Renal cortex interstitium (tissue), 15 donors: ENCODE measurements around the gene CHFR. TPM values are rescaled to one million over a fixed set of nuclear protein-coding genes. Genes with fewer than 3 reads are reported as not detected.
"Not testable (repeated sequence)": the region's sequence is repeated elsewhere in the genome, so short reads cannot be mapped to it uniquely, and the experiment has no call there.

Experiments used
- DNase-seq, 11 donors: peaks; one replicate each; pipeline ENCODE4 v3.0.0-alpha.2; 2013; ENCODE audit warnings: low read depth in 9 of 11, low spot score in 4 of 11; ENCODE audit errors: extremely low read depth in 1 of 11
- long read RNA-seq, 16 experiments: transcript quantifications; one replicate each; lab custom pipeline, GENCODE V29; 2026
- polyA plus RNA-seq, 3 donors: library from polyadenylated mRNA; unstranded; fragments of 120-200 nt; gene quantifications; one replicate each; pipeline ENCODE4 v1.2.1, GENCODE V29; 2013; ENCODE audit not compliant: insufficient read length in 3 of 3

The CHFR gene, protein sequence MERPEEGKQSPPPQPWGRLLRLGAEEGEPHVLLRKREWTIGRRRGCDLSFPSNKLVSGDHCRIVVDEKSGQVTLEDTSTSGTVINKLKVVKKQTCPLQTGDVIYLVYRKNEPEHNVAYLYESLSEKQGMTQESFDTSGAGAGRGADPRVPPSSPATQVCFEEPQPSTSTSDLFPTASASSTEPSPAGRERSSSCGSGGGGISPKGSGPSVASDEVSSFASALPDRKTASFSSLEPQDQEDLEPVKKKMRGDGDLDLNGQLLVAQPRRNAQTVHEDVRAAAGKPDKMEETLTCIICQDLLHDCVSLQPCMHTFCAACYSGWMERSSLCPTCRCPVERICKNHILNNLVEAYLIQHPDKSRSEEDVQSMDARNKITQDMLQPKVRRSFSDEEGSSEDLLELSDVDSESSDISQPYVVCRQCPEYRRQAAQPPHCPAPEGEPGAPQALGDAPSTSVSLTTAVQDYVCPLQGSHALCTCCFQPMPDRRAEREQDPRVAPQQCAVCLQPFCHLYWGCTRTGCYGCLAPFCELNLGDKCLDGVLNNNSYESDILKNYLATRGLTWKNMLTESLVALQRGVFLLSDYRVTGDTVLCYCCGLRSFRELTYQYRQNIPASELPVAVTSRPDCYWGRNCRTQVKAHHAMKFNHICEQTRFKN
- 10 to 100 TPM; 21.6 to 28.0 (median 22.7) TPM for polyA plus RNA-seq
- long read RNA-seq, donor 1, partial matches to known transcripts, result 0 of 1 reads
- long read RNA-seq, donor 1, other reads (novel, unspliced or antisense), result 0 of 1 reads
- long read RNA-seq, donor 2, partial matches to known transcripts, result 0 of 2 reads
- long read RNA-seq, donor 2, other reads (novel, unspliced or antisense), result 0 of 2 reads
- long read RNA-seq, donor 3, result 0 reads
- long read RNA-seq, donor 4, partial matches to known transcripts, result 0 of 2 reads
- long read RNA-seq, donor 4, other reads (novel, unspliced or antisense), result 0 of 2 reads
- long read RNA-seq, donor 5, result 0 reads
- long read RNA-seq, donor 6, partial matches to known transcripts, result 0 of 1 reads
- long read RNA-seq, donor 6, other reads (novel, unspliced or antisense), result 0 of 1 reads
- long read RNA-seq, donor 7, partial matches to known transcripts, result 0 of 2 reads
- long read RNA-seq, donor 7, other reads (novel, unspliced or antisense), result 0 of 2 reads
- long read RNA-seq, donor 8, partial matches to known transcripts, result 0 of 1 reads
- long read RNA-seq, donor 8, other reads (novel, unspliced or antisense), result 0 of 1 reads
- long read RNA-seq, donor 9, result 0 reads
- long read RNA-seq, donor 10, partial matches to known transcripts, result 0 of 1 reads
- long read RNA-seq, donor 10, other reads (novel, unspliced or antisense), result 0 of 1 reads
- long read RNA-seq, donor 11, partial matches to known transcripts, result 0 of 2 reads
- long read RNA-seq, donor 11, other reads (novel, unspliced or antisense), result 0 of 2 reads
- long read RNA-seq, donor 12, result 0 reads
- long read RNA-seq, donor 13, result 0 reads
- long read RNA-seq, donor 14, result 0 reads
- long read RNA-seq, donor 15, result 0 reads
- long read RNA-seq, donor 16, partial matches to known transcripts, result 0 of 3 reads
- long read RNA-seq, donor 16, other reads (novel, unspliced or antisense), result 0 of 3 reads

DNA sequence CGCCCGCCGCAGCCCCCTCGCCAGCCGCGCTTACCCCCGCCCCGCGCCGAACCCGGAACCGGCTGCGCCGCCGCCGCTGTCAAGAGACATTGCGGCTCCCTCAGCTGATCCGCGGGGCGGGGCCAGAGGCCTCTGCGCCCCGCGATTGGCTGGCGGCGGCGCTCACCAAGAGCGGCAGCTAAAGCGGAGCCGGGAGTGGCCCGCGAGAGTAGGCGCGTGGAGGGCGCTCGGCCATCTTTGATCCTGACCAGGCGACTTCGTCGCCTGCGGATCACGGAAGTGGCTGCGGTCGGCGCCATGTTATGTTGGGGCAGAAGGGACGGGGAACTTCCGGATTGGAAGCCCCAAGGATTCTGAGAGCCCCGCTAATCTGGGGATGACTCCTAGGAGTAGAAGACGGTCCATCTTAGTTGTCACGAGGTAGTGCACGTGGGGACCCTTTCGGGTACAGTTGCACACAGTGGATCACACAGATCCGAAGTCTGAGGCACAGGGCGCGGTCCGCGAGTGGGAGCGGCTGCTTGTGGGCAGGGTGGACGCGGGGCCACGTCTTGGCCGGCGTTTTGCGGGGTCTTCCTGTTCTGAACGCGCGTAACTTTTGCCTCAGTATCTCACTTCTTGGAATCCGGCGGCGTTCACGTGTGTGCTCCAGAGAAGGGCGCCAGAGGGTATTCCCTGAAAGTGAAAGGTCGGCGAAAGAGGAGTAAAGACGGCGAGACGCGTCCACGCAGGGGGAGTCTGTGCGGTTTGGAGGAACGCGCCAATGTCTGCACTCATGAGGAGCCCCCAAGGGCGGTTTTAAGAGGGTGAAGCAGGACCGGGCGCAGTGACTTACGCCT is at the start of gene CHFR:
Gene CHFR (minus strand): TSS at position 93 of the 839 bp plus-strand sequence. CDS start 277 bp downstream, outside the sequence.
- peak; percentile 80 to 97 (median 95) for DNase-seq

DNA sequence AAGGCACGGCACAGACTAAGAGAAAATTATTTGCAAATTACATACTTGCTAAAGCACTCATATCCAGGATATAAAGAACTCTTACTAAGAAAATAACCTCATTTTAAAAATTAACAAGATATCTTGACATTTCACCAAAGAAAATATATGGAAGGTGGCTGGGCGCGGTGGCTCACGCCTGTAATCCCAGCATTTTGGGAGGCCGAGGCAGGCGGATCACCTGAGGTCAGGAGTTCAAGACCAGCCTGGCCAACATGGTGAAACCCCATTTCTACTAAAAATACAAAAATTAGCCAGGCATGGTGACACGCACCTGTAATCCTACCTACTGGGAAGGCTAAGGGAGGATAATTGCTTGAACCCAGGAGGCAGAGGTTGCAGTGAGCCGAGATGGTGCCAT is 49.5 kb upstream of the CHFR start:
- not testable (repeated sequence) for DNase-seq

DNA sequence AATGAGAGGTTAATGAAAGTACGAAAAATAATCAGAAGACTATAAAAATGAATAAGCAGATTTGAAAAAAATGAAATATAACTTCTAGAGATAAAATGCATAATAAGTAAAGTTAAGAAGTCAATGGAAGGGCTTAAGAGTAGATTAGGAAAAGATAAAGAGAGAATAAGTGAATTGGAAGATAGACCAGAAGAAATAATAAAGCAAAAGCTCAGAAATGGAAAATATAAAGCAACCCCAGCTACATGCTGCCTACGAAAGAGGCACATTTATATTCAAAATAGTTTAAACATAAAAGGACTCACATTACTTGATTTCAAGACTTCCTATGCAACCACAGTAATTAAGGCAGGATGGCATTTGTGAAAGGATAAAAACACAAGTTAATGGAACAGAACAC is 48.8 kb upstream of the CHFR start:
- DNase-seq, result no peak

DNA sequence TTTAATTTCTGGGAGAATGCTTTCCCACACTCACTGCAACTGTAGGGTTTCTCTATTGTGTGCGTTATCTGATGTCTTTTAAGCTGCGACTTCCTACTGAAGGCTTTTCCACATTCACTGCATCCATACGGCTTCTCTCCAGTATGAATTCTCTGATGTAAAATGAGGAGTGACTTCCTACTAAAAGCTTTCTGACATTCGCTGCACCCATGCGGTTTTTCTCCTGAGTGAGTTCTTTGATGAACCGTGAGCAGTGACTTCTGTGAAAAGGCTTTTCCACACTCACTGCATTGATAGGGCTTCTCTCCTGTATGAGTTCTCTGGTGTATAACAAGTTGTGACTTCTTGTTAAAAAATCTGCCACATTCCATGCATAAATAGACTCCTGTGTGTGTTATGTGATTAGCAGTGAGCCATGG is 39.0 kb upstream of the CHFR start:
- no peak for DNase-seq

DNA sequence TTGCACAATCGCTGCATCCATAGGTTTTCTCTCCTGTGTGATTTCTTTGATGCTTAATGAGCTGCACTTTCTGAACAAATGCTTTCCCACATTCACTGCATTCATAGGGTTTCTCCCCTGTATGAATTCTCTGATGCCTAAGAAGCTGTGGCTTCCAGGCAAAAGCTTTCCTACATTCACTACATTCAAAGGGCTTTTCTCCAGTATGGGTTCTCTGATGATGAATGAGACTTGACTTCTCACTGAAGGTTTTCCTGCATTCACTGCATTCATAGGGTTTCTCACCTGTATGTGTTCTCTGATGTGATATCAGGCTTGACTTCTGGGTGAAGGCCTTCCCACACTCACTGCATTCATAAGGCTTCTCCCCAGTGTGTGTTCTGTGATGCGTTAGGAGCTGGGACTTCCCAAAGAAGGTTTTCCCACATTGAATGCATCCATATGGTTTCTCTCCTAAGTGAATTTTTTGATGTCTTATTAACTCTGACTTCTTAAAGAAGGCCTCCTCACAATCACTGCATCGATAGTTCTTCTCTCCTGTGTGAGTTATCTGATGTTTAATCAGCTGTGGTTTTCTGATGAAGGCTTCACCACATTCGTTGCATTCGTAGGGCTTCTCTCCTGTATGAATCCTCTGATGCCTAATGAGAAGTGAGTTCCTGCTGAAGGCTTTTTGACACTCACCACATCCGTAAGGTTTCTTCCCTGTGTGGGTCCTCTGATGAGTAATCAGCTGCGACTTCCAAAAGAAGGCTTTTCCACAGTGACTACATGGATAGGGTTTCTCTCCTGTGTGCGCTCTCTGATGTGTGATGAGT is 38.4 kb upstream of the CHFR start:
- DNase-seq, result no peak

DNA sequence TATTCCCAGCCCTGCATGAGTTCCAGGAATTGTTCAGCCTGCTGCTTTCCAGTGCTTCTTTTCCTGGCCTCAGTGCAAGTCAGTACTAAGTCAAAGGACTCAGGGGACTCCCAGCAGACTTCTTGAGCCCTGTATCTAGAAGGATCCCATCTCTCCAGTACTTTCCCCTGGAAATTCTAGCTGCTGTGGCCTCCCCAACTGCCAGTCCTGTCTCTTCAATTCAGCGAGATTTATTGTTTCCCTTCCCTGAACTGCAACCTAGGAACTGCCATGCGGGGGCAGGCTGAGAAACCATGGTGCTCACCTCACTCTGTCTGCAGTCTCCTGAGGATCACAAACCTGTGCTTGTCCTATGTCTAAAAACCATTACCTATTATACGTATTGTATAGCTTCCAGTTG is 37.0 kb upstream of the CHFR start:
- DNase-seq, result no peak

DNA sequence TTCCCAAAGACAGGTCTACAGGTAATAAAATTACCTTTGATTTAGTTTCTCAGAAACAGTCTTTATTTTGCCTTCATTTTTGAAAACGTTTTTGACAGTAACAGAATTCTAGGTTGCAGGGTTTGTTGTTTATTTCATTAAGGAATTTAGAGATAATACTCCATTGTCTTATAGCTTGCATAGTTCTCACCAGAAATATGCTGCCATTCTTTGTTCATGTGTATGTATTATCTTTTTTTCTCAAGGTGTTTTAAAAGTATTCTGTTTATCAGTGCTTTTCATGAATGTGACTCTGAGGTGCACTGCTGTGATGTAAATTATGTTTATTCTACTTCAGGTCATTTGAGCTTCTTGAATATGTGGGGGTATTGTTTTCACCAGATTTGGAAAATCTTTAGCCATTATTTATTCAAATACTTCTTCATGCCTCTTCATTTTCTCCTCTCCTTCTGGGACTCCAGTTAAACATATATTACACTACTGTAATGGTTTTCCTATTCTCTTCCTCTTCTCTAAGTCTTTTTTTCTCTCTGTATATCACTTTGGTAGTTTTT is 36.0 kb upstream of the CHFR start:
- no peak for DNase-seq

DNA sequence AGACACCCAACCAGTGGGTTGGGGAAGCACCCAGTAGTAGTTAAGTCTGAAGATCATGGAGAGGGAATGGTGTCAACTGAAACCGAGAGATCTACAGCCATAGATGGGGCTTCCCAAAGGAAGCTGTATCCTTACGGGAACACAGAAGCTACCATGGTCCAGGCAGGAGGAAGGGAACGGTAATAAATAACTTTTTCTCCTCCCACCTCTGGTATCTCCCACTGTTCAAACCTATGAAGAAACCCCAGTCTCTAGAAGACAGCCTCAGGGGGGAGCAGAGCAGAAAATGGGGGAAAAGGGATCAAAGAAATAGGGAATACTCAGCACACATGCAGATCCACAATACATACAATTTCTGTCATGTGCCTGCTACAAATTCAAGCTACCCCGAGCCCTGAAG is 35.3 kb upstream of the CHFR start:
- no peak for DNase-seq

DNA sequence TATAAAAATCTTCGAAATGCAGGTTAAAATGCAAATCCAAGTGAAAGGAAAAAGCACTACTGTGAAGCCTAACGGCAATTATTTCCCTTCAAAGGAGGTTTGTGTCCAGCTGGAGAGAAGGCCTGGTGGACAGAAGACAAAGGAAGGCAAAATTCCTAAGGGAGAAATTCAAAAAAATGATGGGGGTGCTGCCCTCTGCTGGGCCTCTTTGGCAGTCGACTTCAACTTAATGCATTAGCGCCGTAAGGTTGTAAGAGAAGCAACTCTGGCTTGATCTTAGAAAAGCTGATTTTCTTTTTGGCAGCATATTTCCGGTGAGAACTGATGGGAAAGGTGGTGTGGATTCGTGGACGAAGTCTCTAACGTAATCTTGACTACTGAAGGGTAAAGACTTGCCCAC is 34.3 kb upstream of the CHFR start:
- no peak for DNase-seq

DNA sequence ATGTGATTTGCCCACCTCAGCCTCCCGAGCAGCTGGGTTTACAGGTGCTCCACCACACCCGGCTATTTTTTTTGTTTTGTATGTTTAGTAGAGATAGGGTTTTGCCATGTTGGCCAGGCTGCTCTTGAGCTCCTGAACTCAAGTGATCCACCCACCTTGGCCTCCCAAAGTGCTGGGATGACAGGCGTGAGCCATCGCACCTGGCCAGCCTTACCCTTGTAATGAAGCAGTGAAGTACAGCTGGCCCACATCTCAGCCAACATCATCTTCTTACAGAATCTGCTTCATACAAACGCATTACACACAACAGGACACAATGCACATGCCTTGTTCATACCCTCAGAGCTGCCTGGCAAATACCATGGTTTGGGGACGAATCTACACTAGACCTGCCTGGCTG is 31.3 kb upstream of the CHFR start:
- DNase-seq, result no peak

DNA sequence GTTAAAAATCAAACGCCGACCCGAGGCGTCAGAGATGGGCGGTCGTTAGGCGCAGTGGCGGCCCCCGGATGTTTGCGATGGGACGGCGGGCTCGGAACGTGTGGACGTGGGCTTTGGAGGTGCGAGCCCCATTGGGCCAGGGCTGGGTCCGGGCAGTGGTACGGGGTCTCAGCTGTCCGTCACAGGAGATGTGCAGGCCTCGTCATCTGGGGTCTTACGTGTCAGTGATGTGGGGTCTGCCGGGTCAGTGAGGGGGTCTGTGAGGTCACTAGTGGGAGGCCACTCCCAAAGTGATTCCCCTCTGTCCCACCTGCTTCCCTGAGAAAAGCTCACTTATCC is 21.6 kb upstream of the CHFR start:
- DNase-seq, result no peak

DNA sequence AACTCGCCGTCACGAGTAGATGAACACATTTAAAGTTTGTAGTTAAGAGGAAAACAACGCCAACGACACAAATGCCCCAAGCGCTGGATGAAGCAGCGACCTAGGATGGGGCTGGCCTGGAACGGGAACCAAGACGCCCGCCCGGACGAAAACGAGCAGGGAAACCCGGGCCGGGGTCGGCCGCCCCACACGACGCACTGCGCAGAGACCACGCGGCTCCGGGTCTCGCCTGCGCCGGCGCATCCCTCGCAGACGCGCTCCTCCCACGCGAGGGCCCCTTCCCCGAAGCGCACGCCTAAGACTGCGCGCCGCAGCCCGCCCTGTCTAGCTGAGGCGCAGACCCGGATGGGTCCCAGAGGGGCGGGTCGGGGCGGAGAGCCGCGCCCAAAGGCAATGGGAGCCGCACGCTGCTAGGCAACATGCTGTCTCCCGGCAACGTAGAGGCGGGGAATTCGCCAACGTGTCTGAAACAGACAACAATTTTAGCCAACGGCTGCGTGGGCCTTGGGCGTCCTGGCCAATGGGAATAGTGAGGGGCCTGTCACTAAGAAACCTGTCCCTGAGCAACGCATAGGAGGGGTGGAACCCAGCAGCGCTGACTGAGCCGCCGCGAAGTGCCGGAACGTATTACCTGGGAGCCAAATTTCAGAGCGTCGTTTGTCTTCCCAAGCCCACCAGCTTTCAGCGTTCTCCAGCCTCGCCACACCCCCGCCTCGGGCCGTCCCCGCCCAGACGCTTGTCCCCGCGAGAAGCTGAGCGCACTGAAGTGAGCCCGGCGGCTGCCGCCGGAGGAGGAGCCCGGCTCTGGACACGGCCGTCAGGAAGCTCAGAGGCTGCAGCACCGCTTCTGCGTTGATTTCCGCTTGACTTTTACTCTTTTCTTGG is 21.0 kb upstream of the CHFR start:
- peak; percentile 93 to 98 (median 96) for DNase-seq

DNA sequence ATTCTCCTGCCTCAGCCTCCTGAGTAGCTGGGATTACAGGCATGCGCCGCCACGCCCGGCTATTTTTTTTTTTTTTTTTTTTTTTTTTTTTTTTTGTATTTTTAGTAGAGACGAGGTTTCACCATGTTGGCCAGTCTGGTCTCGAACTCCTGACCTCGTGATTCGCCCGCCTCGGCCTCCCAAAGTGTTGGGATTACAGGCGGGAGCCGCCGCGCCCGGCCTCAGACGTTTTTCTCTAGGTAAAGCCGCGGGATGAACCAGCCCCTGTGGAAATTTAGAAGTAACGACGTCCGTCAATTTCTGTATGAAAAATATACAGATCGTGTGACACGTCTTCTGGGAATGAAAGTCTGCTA is 20.4 kb upstream of the CHFR start:
- not testable (repeated sequence) for DNase-seq

DNA sequence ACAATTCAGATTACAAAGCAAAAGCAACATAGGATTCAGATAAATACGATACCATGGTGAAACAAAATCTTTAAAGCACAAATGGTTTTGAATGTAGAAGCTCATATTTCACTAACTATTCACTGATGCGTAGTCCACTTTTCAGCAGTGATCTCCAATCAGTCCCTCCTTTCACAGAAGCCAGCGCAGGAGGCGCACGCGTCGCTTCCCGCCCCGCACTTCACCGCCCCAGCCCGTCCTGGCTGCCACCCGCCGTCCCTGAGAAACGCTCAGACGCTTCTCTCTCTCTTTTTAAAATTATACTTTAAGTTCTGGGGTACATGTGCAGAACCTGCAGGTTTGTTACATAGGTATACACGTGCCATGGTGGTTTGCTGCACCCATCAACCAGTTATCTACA is 19.8 kb upstream of the CHFR start:
- DNase-seq, result no peak

DNA sequence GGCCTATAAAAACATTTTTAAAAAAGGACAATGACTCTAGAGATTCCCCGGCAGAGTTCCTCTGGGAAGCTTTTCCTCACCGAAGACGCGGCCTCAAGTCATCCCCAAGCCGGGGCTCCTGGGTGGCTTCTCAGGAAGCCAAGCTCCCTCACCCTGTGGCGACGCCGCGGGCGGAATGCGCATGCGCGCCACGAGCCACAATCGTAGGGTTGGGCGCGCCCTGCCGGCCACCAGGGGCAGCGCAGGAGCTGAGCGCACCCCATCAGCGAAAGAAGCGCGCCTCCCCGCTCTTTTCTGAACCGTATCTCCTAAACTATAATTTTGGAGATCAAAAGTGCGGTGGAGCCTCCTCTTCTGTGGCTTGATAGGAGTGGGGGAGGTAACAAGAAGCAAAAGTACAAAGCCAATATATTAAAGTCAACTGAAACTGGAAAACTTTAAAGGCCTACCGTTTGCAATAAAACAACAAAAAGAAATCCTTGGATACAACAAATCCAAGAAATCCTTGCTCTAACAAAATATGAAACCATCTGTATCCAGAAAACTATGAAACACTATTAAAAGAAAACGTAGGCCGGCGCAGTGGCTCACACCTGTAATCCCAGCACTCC is 17.4 kb upstream of the CHFR start:
- DNase-seq, result peak in 7 of 11 donors; percentile 33 to 69 (median 58)

DNA sequence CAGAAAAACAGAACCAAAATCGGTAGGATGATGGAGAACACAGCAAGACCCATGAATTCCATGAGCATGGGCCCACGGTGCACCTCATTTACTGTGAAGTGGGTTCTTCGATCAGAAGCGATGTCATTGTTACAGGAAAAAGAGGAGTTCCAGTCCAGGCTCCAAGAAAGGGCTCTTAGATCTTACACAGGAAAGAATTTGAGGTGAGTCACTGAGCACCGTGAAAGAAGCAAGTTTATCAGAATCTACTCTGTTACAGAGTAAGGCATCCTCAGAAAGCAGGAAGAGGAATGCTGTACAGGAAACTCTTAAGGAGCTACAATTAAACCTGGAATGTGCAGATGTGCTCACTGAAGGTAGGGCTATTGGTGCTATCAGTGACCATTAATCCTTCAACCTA is 11.6 kb upstream of the CHFR start:
- DNase-seq, result no peak
